Right renal cortex interstitium (tissue), 3 donors: ENCODE results near the gene GAL. TPM values are rescaled to one million over a fixed set of nuclear protein-coding genes. Genes with fewer than 3 reads are reported as not detected.

Experiments used
- DNase-seq, 3 donors: peaks; one replicate each; pipeline ENCODE4 v3.0.0-alpha.2; 2013; ENCODE audit warnings: low read depth in 3 of 3, low spot score in 2 of 3
- polyA plus RNA-seq, 3 donors: library from polyadenylated mRNA; unstranded; fragments of 120-200 nt; gene quantifications; one replicate each; pipeline ENCODE4 v1.2.1, GENCODE V29; 2013; ENCODE audit not compliant: insufficient read length in 3 of 3

The GAL gene
- polyA plus RNA-seq, 3 donors = 0.16 TPM; not detected in 2

DNA sequence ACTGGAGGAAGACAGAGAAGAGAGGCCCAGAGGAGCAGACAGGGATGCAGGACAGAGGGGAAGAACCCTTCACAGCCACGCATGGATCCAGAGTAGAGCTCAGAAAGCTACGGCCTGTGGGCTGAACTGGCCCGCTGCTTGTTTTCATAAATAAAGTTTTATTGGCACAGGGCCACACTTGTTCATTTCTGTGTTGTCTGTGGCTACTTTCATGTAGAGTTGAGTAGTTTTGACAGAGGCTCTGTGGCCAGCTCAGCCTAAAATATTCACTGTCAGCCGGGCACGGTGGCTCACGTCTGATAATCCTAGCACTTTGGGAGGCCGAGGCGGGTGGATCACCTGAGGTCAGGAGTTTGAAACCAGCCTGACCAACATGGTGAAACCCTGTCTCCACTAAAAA is 26.2 kb upstream of the GAL start:
- DNase-seq = no peak

DNA sequence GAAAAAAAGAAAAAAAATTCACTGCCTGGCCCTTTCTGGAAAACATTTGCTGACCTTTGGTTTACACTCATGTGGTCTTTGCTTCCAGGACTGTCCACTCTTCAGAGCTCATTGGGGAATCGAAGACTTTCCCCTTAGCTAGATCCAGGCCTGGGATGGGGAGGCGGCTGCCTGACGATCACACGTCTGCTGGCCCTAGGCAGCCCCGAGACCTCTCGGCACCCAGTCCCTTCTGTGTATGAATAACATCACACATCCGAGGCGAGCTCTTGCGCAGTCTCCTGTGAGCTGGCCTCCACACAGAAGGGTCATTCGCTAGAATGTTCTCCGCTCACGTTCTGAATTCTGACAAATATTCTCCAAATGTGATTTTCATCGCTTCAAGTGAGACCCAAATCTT is 25.7 kb upstream of the GAL start:
- DNase-seq = no peak

DNA sequence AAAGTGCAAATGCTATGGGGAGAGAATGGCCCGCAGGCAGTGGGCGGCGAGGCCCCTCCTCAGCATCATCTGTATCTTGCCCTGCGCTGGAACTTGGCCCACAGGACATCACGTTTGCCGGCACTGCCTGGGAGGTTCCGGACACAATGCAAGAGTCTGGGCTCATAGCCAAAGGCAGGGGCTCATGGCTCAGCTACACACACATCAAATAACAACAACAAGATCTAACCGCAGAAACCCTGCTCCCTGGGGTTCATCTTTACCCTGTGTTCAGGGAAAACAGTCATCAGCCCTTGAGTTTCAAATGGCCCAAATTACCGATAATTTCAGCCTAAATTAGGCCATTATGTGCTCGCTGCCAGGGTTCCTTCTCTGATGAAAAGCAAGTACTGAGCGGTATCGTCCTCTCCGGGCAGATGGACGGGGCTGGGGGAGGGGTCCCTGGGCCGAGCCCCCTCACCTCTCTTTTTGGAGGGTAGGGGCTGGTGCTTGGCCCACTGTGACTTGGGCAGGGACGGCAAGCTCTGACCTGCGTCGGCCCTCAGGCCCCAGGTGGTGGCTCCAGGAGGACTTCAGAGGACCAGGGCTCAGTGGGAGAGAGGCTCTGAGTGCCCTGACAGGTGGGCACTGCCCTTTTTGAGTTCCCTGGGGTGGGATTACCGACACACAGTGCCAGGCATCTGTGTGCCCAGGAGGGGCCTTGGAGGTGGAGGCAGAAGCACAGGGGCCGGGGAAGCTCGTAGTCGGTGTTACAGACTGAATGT is 25.0 kb upstream of the GAL start:
- DNase-seq = peak in 2 of 3 donors; percentile 27 to 36

DNA sequence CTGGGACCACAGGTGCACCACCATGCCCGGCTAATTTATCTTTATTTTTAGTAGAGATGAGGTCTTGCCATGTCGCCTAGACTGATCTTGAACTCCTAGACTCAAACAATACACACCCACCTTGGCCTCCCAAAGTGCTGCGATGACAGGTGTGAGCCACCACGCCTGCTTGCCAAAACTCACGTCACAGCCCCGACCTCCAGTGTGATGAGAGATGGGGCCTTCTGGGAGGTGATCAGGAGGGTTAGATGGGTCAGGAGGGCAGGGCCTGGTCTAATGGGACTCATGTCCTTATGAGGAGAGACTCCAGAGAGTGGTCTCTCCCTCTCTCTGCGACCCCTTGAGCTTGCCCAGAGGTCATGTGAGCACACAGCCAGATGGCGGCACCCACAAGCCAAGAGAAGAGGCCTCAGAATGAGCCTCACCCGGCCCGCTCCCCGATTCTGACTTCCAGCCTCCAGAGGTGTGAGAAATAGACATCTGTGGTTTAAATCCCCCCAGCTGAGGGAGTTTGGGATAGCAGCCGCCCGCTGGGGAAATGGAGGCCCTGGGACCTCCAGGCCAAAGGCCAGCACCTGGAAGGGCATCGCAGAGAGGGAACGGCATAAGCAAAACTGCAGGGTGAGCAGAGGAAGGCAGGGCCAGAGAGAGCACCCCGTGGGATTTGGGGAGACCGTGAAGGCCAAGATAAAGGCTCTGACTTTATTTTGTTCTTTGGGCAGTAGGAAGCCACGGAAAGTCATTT is 24.1 kb upstream of the GAL start:
- DNase-seq = no peak

DNA sequence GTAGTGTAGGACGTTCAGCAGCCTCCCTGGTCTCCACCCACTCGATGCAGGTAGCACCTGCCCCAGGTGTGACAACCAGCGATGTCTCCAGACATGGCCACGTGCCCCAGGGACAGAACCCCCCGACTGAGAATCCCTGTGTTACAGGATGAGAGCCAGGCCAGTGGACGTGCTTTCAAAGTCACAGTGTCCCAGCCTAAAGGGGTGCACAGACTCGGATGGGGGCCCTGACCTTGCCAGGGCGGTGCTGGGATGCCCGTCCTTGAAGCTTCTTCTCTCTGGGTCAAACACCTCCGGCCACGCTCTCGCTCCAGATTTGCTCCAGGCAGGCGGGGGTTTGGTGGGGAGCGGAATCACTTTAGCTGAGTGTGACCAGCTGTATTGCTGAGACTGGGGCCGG is 23.3 kb upstream of the GAL start:
- DNase-seq = no peak

DNA sequence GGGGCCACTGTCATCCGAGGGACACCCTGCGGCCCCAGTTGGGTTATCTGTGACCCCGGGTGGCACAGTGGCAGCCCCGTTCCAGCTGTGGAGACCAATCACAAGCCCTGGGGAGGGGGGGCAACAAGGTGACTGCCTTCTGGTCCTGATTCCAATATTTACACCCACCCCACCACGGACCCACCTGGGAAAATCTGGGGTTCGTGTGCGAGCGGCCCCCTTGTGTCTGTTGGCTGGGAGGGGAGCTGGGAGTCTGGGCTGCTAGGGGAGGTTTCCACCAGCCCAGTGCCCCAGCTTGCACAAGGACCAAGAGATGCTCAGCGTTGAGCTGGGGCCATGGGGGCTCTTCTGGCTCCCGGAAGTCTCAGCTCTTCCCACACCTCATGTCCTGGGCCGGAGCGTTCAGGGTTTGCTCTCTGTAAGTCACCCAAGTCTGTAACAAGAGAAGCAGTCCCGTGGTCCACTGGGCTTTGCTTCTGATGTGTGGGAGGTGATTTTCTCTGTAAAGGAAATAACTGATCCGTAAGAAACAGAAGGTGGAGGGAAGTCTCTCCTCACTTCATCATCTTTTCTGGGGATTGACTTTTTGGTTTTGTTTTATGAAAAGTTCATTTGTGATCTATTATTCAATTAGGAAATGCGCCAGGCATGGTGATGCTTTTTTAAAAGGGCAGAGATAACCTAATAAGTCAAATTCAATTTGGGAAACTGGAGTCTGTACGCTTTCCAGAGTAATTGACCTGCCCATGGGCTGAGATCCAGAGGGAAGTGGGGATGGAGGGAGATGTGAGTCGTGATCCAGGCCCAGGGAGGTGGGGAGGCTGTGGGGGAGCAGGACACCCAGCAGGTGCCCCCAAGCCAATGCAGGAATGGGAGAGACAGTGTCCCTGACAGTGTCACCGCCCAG is 22.4 kb upstream of the GAL start:
- no peak for DNase-seq

DNA sequence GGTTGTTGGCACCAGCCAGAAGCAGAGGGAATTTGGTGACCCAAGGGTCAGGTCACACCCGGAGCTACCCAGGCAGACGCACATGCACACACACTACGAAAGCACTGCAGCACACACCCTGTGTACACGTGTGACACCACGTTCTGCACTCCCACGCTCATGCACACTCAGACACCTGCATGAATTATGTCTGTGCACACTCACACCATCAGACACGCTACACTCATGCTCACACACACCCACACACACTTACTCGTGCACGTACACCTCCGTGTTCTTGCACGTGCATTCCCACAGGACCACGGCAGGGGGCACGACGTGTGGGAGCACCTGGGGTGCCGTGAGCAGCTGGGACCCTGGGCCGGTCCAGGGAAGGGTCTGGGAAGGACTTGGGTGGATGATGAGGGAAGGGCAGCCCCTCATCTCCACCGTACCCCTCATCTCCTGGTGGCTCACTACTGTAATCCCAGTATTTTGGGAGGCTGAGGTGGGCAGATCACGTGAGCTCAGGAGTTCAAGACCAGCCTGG is 20.8 kb upstream of the GAL start:
- DNase-seq = no peak

DNA sequence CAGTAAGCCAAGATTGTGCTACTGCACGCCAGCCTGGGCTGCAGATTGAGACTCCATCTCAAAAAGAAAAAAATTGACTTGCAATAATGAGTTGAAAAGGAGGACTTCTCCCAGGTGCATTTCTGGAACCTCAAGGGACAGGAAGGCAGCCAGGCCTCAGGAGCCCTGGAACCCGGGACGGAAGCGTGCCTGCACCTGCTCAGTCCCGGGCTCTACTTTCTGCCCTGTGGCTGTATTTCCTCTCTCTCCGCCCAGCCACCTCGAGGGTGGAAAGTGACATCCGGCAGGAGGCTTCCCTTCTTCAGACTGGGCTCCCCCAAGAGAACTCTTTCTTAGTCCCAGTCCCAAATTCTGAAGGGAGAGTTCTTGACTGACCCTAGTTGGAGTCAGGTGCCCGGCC is 20.2 kb upstream of the GAL start:
- no peak for DNase-seq

DNA sequence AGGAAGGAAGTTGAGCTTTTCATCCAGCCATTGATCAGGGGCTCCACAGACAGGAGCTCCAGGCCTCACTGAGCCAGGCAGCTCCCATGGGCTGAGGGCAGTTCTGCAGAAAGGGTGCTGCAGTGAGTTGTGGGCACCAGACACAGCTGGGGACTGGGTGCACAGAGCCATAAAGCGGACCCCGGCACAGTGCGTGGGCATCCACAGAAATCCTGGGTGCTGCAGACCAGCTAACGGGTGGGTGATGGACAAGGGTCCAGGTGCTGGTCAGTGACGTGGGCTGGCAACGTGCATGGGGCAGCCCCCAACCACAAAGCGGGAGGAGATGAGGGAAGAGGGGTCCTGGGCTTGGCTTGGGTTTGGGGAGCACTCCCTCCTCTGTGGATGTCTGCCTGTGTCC is 19.4 kb upstream of the GAL start:
- DNase-seq = no peak

DNA sequence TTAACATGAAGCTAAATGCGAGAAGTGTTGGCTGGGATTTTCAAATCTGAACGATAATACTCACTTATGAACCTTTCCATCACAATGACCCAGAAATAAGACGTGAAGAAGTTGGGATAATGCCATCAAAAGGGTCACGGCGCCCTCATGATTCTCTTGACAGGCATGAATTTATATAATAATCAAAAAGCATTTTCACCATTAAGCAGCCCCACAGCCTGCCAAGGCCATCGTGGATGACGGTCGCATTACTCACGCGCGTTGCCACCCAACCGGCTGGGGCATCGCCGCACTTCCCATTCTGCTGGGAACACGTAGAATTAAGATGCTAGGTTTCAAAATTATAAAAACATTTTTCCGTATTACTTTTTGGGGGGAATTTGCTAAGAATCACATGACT is 18.9 kb upstream of the GAL start:
- DNase-seq = no peak

DNA sequence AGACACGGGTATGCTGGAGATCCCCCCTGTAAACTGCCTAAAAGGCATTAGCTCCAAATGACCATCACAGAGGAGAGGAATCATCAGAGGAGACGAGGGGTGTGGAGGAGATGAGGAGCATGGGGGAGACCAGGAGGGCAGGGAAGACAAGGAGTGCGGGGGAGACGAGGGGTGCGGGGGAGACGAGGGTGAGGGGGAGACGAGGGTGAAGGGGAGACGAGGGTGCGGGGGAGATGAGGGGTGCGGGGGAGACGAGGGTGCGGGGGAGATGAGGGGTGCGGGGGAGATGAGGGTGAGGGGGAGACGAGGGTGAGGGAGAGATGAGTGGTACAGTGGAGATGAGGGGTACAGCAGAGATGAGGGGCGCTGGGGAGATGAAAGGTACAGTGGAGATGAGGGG is 17.5 kb upstream of the GAL start:
- no peak for DNase-seq

DNA sequence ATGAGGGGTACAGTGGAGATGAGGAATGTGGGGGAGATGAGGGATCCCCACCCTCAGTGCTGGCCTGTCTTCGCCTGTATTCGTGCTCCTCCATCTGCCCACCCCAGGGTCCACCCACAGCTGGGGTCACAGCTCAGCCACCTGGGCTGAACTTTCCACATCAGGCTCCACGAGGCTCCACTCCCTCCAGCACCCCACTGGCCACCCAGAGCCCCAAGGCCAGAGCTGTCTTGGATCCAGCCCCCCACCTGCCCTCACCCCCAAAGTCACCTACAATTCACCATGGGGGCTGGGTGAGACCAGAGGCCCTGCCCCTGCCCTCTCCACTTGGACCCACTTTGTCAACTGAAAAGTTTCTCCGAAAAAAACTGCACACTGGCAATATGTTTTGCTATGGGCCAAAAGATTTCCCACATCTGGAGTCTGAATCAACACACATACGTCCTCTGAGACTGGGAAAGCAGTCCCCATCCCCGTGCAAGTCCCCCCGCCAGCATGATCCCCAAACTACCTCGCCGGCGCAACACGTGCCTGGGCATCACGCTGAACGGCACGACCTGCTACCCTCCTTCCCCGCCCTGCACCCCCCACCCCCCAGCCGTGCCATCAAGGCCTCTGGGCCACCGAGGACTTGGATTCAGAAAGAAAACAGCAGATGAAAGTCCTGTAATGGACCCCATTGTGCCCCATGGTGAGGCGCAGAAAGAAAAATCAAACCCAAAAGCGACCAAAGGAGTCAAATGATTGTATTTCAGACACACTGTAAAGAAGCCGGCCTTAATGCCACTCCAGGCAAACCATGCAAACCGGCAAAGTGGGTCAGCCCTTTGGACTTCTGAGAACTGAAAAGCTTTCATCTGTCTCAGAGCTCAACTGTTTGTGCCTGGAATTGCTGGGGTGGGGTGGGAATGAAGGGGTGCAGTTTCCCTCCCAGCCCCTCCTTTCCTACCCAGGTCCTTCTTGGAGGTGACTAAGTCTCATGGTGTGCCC is 16.5 kb upstream of the GAL start:
- no peak for DNase-seq

DNA sequence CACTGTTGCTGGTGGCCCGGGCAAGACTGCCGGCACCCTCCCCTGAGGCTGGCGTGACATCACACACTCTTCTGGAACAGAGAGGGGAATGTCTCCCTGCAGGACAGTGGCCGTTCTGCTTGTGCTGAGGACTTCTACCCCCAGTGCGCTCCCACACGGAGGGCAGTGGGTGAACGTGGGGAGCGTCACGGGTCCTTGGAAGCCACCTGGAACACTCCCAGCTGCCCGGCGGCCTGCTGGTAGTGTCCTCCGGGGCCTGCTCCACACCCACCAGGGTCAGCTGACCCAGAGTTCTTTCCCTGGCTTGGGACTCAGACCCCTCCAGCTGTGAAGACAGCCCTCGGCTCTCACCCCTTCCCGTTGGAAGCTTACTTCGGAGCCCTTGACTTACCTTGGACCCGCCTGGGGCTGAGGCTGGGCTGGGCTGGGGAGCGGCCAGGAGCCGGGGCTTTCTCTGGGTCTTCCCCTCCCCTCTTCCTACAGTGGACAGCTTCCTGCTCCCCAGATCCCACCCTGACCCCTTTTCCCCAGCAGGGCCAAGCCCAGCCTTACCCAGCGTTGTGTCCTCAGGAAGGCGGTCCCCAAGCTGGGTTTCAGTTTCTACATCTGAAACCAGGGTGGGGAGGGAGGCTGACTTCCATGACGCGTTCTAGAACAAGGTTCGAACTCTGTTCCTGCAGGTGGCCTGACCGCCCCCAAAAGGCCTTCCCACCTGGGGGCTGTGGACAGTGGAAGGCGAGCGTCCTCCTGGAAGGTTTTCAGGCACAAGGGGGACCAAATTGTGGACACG is 14.8 kb upstream of the GAL start:
- DNase-seq = no peak

DNA sequence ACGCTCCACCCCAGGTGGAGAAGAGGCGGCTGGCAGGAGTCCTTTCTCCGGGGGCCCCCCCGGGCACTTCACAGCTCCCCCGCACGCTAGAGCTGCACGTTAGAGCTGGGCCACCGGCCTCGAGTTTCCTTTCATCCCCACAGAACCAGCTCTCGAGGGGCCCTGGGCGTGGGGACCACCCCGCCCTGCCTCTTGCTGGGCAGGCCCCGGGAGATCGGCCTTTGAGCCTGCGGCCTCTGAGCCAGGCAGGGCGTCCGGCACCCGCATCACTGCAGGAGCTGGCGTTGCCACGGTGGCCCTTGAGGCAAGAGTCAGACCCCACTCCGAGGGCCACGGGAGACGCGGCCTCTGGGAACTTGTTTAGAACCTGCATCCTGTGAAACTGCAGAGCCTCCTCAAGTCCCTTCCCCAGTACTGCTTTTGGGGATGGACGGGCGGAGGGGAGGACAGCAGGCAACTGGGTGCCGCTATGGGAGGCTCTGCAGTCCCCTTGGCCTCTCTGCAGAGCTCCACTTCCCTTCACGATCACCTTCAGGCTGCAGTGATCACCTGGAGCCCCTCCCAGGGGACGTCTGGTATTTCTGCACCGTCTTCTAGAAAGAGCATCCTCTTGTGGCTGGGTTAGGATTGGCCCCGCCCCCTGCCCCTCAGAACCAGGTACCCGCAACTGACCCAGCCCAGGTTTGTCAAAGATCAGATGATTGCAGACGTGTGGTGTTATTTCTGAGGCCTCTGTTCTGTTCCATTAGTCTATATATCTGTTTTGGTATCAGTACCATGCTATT is 13.9 kb upstream of the GAL start:
- no peak for DNase-seq

DNA sequence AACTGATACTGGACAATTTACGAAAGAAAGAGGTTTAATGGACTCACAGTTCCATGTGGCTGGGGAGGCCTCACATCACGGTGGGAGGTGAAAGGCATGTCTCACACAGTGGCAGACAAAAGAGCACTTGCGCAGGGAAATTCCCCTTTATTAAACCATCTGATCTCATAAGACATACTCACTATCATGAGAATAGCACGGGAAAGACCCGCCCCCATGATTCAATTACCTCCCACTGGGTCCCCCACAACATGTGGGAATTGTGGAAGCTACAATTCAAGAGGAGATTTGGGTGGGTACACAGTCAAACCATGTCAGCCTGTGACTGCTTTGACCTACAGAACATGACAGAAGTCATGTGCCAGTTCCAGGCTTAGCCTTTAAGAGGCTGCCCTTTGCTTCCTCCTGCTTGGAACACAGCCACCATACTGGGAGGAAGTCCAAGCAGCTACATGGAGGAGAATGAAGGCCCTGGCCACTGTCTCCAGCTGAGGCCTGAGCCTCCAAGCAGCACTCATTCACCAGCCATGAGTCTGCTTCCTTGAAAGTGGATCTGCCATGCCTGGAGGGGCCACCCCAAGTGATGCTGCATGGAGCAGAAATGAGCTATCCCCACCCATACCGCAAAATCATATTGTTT is 10.9 kb upstream of the GAL start:
- no peak for DNase-seq

DNA sequence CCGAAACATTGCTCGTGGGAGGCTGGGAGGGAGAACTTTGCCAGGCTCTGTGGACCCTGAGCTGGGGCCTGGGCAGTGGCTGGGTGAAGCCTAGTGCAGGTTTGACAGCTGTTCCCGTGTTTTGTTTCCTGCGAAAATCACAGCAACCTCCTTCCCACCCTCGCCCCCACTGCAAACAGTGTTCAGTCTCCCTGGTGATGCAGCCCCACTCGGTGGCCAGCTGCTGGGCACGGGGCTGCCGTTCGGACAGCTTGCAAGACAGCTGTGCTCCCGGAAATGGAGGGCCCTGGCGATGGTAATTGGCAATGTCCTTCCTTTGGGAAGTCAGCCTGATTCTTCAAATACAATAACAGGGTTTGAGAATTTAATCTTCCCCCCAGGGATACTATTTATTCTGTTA is 10.4 kb upstream of the GAL start:
- no peak for DNase-seq

DNA sequence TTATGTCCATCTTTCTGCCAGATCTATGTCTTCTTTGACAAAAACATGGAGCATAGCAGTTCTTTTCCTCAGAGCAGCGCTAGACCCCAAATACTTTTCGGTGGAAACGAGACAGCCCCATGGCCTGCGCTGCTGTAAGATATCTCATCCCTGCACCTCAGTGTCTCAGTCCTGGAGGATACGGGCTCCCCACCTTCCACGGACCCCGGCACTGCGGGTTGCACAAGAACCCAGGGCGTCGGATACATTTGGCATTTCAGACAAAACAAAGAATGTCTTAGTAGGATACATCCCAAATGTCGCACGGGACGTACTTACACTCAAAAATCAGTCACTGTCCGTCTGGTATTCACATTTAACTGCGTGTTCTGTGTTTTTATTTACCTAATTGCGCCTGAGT is 9.9 kb upstream of the GAL start:
- no peak for DNase-seq

DNA sequence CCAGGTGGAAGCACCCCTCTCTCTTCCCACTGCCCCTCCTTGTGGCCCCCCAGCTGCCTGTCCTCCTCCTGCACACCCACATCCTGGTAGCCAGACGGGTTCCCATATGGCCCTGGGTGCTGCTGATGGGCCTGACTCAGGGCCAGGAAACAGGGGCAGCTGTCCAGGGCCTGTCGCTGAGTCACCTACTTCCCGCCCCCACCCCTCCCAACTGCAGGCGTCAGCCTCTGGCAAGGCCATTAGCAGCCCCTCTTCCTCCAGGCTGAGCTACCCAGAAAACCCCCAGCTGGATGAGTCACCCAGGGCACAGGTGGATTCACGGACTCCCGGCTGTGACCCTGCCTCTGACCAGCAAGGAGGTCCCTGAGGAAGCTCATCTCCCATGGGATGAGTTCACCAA is 6.9 kb upstream of the GAL start:
- no peak for DNase-seq
